NB4 (cell line): Measurements from ENCODE around the gene PRKG1.

Experiments used
- CTCF ChIP-seq: IDR thresholded peaks from one replicate; pipeline ENCODE4 v1.5.1; 2012; ENCODE audit warnings: low read depth, low read length
- MYC ChIP-seq: IDR thresholded peaks from 2 replicates; pipeline ENCODE4 v1.6.1; 2011; ENCODE audit warnings: low read depth, low read length
- POLR2A ChIP-seq: IDR thresholded peaks from 2 replicates; pipeline ENCODE4 v1.6.1; 2011; ENCODE audit warnings: mild to moderate bottlenecking; ENCODE audit not compliant: insufficient read length; ENCODE audit errors: extremely low read depth
- TF ChIP-seq, protein P1 (sequence below): IDR thresholded peaks from 2 replicates; pipeline ENCODE4 v1.6.1; 2011; ENCODE audit warnings: low read depth, low read length

- TF ChIP-seq CTCF, result no peak
- TF ChIP-seq POLR2A, result no peak
- TF ChIP-seq MYC, result no peak
- TF ChIP-seq, protein P1, sequence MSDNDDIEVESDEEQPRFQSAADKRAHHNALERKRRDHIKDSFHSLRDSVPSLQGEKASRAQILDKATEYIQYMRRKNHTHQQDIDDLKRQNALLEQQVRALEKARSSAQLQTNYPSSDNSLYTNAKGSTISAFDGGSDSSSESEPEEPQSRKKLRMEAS, result no peak
Observed at GRCh38 chr10:51768886-51769465, 694.7 kb downstream of the PRKG1 start.
